ENCODE measurements around the gene TRAK2.
A peak's percentile ranks its signal among the peaks of the same experiment; 100 is the strongest.
"Not testable (repeated sequence)": the region's sequence is repeated elsewhere in the genome, so short reads cannot be mapped to it uniquely, and the experiment has no call there.

Gene TRAK2

GRCh38 chr2:201451292-201452057 lies at the start of gene TRAK2, which contains the start of gene STRADB:
TRAK2 (minus strand) TSS chr2:201451458; CDS start chr2:201420507, 30,951 bp downstream.
STRADB (plus strand) TSS chr2:201451740; CDS start chr2:201454841, 3,101 bp downstream.
- peak; percentile 95 for DNase-seq (ENCODE audit: low read depth)

GRCh38 chr2:201500534-201500933 lies 49.3 kb upstream of the TRAK2 start:
- no peak for DNase-seq (ENCODE audit: low read depth)

GRCh38 chr2:201496785-201497184 lies 45.5 kb upstream of the TRAK2 start:
- DNase-seq (ENCODE audit: low read depth), result no peak

GRCh38 chr2:201490291-201490690 lies 39.0 kb upstream of the TRAK2 start:
- DNase-seq (ENCODE audit: low read depth), result no peak

GRCh38 chr2:201484805-201485204 lies 33.5 kb upstream of the TRAK2 start:
- DNase-seq (ENCODE audit: low read depth), result no peak

GRCh38 chr2:201483758-201484157 lies 32.5 kb upstream of the TRAK2 start:
- DNase-seq (ENCODE audit: low read depth), result not testable (repeated sequence)

GRCh38 chr2:201483342-201483741 lies 32.1 kb upstream of the TRAK2 start:
- no peak for DNase-seq (ENCODE audit: low read depth)

GRCh38 chr2:201482543-201482942 lies 31.3 kb upstream of the TRAK2 start:
- no peak for DNase-seq (ENCODE audit: low read depth)

GRCh38 chr2:201472411-201472810 lies 21.2 kb upstream of the TRAK2 start:
- no peak for DNase-seq (ENCODE audit: low read depth)

- no peak for DNase-seq (ENCODE audit: low read depth)
Measured at GRCh38 chr2:201471732-201472393, 20.6 kb upstream of the TRAK2 start.

GRCh38 chr2:201470821-201471731 lies 19.8 kb upstream of the TRAK2 start:
- no peak for DNase-seq (ENCODE audit: low read depth)

GRCh38 chr2:201467666-201468065 lies 16.4 kb upstream of the TRAK2 start:
- no peak for DNase-seq (ENCODE audit: low read depth)

- DNase-seq (ENCODE audit: low read depth), result no peak
Measured at GRCh38 chr2:201466050-201466675, 14.9 kb upstream of the TRAK2 start.

GRCh38 chr2:201465524-201465971 lies 14.3 kb upstream of the TRAK2 start:
- DNase-seq (ENCODE audit: low read depth), result no peak

GRCh38 chr2:201464547-201464946 lies 13.3 kb upstream of the TRAK2 start:
- no peak for DNase-seq (ENCODE audit: low read depth)

- no peak for DNase-seq (ENCODE audit: low read depth)
Measured at GRCh38 chr2:201460532-201460931, 9.3 kb upstream of the TRAK2 start.

GRCh38 chr2:201458381-201458780 lies 7.1 kb upstream of the TRAK2 start:
- DNase-seq (ENCODE audit: low read depth), result no peak

- no peak for DNase-seq (ENCODE audit: low read depth)
Measured at GRCh38 chr2:201452922-201453643, 1.8 kb upstream of the TRAK2 start.

- no peak for DNase-seq (ENCODE audit: low read depth)
Measured at GRCh38 chr2:201452058-201452921, 1.0 kb upstream of the TRAK2 start.

- DNase-seq (ENCODE audit: low read depth), result no peak
Measured at GRCh38 chr2:201450954-201451291, 335 bp downstream of the TRAK2 start.

Data from T-helper 22 cell (primary cell).